Adipose tissue (tissue), 3 donors: ENCODE measurements around the gene ITGB1. TPM values are rescaled to one million over a fixed set of nuclear protein-coding genes. Genes with fewer than 3 reads are reported as not detected.
"Not testable (repeated sequence)": the region's sequence is repeated elsewhere in the genome, so short reads cannot be mapped to it uniquely, and the experiment has no call there.

Experiments used
- H3K27ac ChIP-seq: one replicate; pipeline ENCODE4 v1.5.1; 2013; ENCODE audit warnings: low read depth, low read length
- WGBS, 3 donors: extraction: QIAGEN DNeasy Blood & Tissue Kit; methylation state at CpG; one replicate each; pipeline ENCODE4 v1.1.7; 2013; 5-methylcytosine and 5-hydroxymethylcytosine counted together
- polyA plus RNA-seq, 3 donors: library from polyadenylated mRNA; stranded (reverse); fragments of 200-250 nt; gene quantifications; one replicate each; pipeline ENCODE4 v1.2.3, GENCODE V29; 2013
- donor health status: healthy with polysubstance abuse.
- donor health status: Bipolar disorder and iron deficiency.
- donor health status: healthy.

The ITGB1 gene
- 100 to 1,000 TPM in 2 of 3 donors, 10 to 100 TPM in 1; 93.5 to 304 (median 185) TPM for polyA plus RNA-seq

DNA sequence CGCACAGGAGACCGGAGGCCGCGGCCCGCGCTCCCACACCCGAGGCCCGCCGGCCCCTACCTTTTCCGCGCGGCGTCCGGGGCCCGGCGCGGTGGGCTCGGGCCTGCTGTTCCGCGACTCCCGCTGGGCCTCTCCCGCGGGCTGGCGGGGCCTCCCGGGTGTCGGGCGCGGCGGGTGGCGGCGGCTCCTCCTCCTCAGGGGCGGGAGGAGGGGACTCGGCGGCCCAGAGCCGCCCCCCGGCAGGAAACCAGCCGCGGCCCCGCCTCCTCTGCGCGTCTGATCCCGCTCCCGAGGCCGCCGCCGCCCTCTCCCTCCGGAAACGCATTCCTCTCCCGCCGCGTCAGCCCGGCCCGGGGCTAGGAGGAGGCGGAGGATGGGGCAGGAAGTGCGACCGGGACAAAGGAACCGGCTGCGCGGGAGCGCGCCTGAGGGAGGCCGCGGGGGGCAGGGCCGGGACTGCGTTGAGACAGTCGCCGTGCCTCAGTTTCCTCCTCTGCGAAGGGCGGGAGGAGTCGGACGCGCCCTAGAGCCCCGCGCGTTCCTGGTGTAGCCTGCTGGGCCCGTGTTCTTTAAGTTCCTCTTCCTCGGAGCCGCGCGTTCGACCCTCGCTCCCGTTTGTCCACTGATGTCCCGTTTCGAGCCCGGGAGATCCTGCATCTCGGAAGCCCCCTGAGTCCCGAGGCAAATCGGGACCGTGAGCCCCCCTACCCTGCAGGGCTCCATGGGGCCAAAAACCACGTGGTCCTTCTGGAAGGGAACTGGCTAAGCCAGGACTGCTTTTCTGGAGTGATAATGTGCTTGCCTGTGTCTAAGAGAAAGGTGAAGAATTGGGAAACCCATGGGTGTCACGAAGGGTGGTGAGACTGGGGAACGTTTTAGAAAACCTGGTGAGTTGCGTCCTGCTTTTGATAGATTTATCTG lies at the start of gene ITGB1:
ITGB1 (minus strand) TSS at position 146 of the 921 bp plus-strand sequence. CDS start 22,672 bp downstream, outside the sequence.
- peak within 1 kb of the TSS; percentile 96 for H3K27ac ChIP-seq
- 0% methylated on average over 40 to 92 of the region's 94 CpGs for whole genome bisulfite sequencing, 3 donors

GRCh38 chr10:33006342-33006887 lies 48.4 kb upstream of the ITGB1 start:
- 81 to 85% (median 84%) methylated on average over 11 of the region's 11 CpGs for WGBS, 3 donors
- no peak overlapping the region for H3K27ac ChIP-seq

- no peak overlapping the region for H3K27ac ChIP-seq
- 7 to 13% (median 9%) methylated on average over 34 of the region's 34 CpGs for WGBS, 3 donors
Observed at GRCh38 chr10:33005322-33006301, 47.6 kb upstream of the ITGB1 start.

GRCh38 chr10:33001908-33002492 lies 44.0 kb upstream of the ITGB1 start:
- H3K27ac ChIP-seq, result no peak overlapping the region
- WGBS, 3 donors, result 62 to 77% (median 72%) methylated on average over 4 of the region's 4 CpGs

GRCh38 chr10:32998060-32998581 lies 40.1 kb upstream of the ITGB1 start:
- WGBS, 3 donors, result 84 to 91% (median 86%) methylated on average over 9 of the region's 9 CpGs
- not testable (repeated sequence) for H3K27ac ChIP-seq

GRCh38 chr10:32995751-32996150 lies 37.7 kb upstream of the ITGB1 start:
- H3K27ac ChIP-seq, result no peak overlapping the region
- 27 to 58% (median 33%) methylated on average over 3 of the region's 3 CpGs for WGBS, 3 donors

GRCh38 chr10:32995066-32995622 lies 37.1 kb upstream of the ITGB1 start:
- WGBS, 3 donors, result 76 to 89% (median 84%) methylated on average over 9 of the region's 9 CpGs
- H3K27ac ChIP-seq, result no peak overlapping the region

GRCh38 chr10:32994632-32995031 lies 36.6 kb upstream of the ITGB1 start:
- 96 to 100% (median 97%) methylated on average over 2 of the region's 2 CpGs for WGBS, 3 donors
- H3K27ac ChIP-seq, result not testable (repeated sequence)

- H3K27ac ChIP-seq, result not testable (repeated sequence)
- WGBS, 3 donors, result 92 to 97% (median 97%) methylated on average over 4 of the region's 4 CpGs
Observed at GRCh38 chr10:32992310-32992709, 34.3 kb upstream of the ITGB1 start.

- H3K27ac ChIP-seq, result no peak overlapping the region
Observed at GRCh38 chr10:32990811-32991210, 32.8 kb upstream of the ITGB1 start.

DNA sequence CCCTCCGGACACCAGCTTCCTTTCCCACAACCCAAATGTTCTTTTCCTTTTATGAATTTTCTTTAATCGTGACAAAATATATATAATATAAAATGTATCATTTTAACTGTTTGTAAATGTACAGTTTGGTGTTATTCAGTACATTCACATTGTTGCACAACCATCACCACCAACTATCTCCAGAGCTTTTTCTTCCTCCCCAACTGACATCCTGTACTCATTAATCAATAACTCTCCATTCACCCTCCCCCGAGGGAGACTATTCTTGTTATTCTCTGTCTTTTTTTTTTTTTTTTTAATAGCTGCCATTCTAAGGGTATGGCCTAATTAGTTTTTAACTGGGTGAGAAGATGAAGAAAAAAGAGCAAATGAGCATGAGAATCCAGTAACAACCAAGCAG lies 30.6 kb upstream of the ITGB1 start:
- 63 to 67% (median 64%) methylated on average over 3 of the region's 3 CpGs for WGBS, 3 donors
- no peak overlapping the region for H3K27ac ChIP-seq

DNA sequence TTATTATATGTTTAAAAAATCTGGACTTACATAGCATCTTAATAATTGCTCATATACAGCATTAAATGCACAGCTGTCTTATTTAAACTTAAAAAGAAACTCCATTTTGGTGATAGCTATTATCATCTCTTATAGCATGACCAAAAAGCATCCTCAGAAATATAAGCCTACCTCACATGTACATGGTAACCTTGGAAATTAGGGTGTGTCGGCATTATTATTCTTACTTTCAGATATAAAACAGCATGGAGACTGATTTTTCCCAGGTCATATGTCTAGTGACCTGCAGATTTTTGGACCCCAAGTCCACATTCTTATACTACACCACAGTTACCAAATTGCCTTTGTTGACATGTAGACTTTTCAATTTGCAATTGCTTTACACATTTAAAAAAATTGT lies 29.1 kb upstream of the ITGB1 start:
- H3K27ac ChIP-seq, result no peak overlapping the region
- 94 to 97% (median 95%) methylated on average over 1 of the region's 1 CpG for WGBS, 3 donors

GRCh38 chr10:32985775-32986350 lies 27.8 kb upstream of the ITGB1 start:
- 31 to 61% (median 45%) methylated on average over 4 of the region's 4 CpGs for WGBS, 3 donors
- H3K27ac ChIP-seq, result no peak overlapping the region

GRCh38 chr10:32985341-32985764 lies 27.3 kb upstream of the ITGB1 start:
- no peak overlapping the region for H3K27ac ChIP-seq
- WGBS, 3 donors, result 82 to 89% (median 87%) methylated on average over 4 of the region's 4 CpGs

DNA sequence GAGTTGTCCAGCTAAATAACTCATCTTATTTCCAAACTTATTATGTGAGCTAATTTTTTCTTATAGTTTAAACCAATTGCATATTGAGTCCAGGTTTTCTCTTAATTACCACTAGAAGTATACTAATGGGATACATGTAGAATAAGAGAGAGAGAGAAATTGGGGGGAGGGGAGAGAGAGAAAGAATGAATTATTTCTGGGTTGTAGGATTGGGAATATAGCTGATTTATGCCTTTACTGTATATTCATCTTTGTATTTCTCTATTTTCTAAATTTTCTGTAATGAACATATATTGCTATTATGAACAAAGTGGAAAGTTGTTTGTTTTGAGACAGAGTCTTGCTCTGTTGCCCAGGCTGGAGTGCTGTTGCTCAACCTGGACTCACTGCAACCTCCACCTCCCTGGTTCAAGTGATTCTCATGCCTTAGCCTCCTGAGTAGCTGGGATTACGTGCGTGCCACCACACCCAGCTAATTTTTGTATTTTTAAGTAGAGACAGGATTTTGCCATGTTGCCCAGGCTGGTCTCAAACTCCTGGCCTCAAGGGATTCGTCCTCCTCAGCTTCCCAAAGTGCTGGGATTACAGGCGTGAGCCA lies 26.1 kb upstream of the ITGB1 start:
- WGBS, 3 donors, result 95 to 100% (median 99%) methylated on average over 4 of the region's 4 CpGs
- no peak overlapping the region for H3K27ac ChIP-seq

DNA sequence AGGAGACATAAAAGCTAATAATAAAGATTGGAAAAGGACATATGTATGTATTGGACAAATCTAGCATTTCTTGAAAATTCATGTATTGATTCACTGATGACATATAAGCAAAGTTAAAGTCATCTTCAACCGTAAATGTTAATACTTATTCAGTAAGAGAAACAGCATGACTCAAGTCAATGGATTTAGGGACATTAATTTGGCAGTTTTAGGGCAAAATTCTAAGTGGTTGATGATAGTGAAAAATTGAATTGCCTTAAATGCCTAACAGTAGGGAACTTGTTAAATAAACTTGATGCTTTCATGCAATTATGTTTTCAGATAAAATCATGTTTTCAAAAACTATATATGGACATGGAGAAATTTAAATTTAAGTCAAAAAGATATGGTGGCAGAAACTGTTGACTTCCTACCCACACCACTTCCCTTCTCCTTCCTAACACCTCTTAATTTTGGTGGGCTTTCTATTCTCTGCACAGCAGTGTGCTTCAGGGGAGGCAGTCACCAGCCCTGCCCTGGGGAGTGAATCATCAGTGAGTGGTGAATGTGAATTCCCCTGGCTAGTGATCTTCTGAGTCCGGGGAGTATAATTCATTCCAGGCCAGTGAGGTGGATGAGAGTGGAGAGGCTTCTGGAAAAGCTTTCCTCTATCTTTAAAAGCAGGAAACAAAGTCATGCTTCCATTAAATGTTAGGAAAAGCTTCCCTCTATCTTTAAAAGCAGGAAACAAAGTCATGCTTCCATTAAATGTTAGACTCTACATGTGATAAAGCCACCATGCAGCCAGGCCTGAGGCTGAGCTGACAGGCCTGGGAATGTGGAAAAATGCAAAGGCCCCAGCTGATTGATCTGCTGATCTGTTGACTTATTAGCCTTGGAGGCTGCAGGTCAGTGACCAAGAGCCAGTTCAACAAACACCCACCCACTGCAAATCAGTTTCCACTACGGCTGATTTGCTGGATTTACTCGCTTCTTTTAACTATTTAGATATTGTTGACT lies 25.2 kb upstream of the ITGB1 start:
- WGBS, 3 donors, result 54 to 83% (median 79%) methylated on average over 4 of the region's 4 CpGs
- H3K27ac ChIP-seq, result no peak overlapping the region
